ENCODE measurements around the gene IGF2BP3. TPM values are rescaled to one million over a fixed set of nuclear protein-coding genes. Genes with fewer than 3 reads are reported as not detected.

Gene IGF2BP3
- total RNA-seq, 1 experiment from 2014 or later = 75.3 TPM

DNA sequence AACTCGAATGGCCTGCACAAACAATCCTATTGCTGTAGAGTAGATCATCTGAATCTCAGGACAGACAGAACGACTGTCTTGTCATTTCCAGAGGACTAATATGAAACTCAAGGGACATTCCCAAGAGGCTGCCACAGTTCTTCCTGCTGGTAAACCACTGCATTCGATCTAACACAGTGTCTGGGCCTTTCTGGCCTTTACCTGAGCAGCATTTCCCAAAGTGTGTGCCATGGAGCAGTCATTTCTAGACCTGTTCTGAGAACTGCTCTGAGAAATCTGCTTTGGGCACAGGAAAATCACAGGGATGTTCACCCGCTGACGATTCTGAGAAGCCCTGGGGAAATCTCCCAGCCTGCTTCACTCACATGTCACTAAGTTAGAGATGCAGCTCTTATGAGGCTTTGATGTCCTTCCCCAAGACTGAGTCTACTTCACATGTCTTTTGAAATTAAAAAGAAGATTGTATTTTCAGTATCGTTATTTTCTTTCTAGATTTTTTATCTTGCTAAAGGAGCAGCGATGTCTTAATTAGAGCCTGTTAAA lies 205.3 kb downstream of the IGF2BP3 start:
- Histone ChIP-seq H3K9me3 (ENCODE audit: low read depth, low read length, poor library complexity, severe bottlenecking) (no peaks in the 10 kb centered on the region), H3K27ac (ENCODE audit: low read depth, low read length, poor library complexity, severe bottlenecking) (no peak overlapping the region), H3K36me3 (ENCODE audit: insufficient read depth, low read length, poor library complexity, severe bottlenecking) (no peaks in the 10 kb centered on the region), H3K27me3 (replicated peaks; ENCODE audit: insufficient read depth, low read depth, low read length, poor library complexity) (no peaks in the 10 kb centered on the region), H3K4me3 (ENCODE audit: low read depth, low read length, poor library complexity, severe bottlenecking) (no peak overlapping the region), H3K4me1 (ENCODE audit: insufficient read depth, low read length, poor library complexity, severe bottlenecking) (no peaks in the 10 kb centered on the region)
- intact Hi-C loops (cut with micrococcal nuclease; ENCODE audit: unreplicated experiment) = loop anchor here (5.0 kb wide), 1 partner anchor 167 kb away; no protein-coding TSS in a partner anchor
- DNase-seq (ENCODE audit: low spot score) = no peak
- no TSS peak for BruUV-seq (replicated peaks)
- TF ChIP-seq CTCF (conservative IDR thresholded peaks at IDR 0.05; ENCODE audit: low read depth, low read length) (no peak), EZH2 (IDR thresholded peaks at IDR 0.05; ENCODE audit: borderline replicate concordance, low read depth, low read length, poor library complexity, severe bottlenecking) (no peak)
- ChIA-PET CTCF (no interaction called here), POLR2A (ENCODE audit: low non-redundant PET) (no interaction called here)

- Histone ChIP-seq H3K4me3 (ENCODE audit: low read depth, low read length, poor library complexity, severe bottlenecking) (no peak overlapping the region), H3K27me3 (replicated peaks; ENCODE audit: insufficient read depth, low read depth, low read length, poor library complexity) (no peaks in the 10 kb centered on the region), H3K27ac (ENCODE audit: low read depth, low read length, poor library complexity, severe bottlenecking) (no peak overlapping the region), H3K36me3 (ENCODE audit: insufficient read depth, low read length, poor library complexity, severe bottlenecking) (no peaks in the 10 kb centered on the region), H3K4me1 (ENCODE audit: insufficient read depth, low read length, poor library complexity, severe bottlenecking) (no peaks in the 10 kb centered on the region), H3K9me3 (ENCODE audit: low read depth, low read length, poor library complexity, severe bottlenecking) (no peaks in the 10 kb centered on the region)
- intact Hi-C loops (cut with micrococcal nuclease; ENCODE audit: unreplicated experiment) = loop anchor here (5.0 kb wide), 1 partner anchor 170 kb away; no protein-coding TSS in a partner anchor
- POLR2A ChIA-PET (ENCODE audit: low non-redundant PET) = no interaction called here
- CTCF ChIA-PET = interaction anchor here (0.6 kb wide), 1 partner anchor 77 kb away, joined by 3 read pairs; no protein-coding TSS in a partner anchor
- TF ChIP-seq EZH2 (IDR thresholded peaks at IDR 0.05; ENCODE audit: borderline replicate concordance, low read depth, low read length, poor library complexity, severe bottlenecking) = no peak
- TF ChIP-seq CTCF (conservative IDR thresholded peaks at IDR 0.05; ENCODE audit: low read depth, low read length) = peak; percentile 94
- DNase-seq (ENCODE audit: low spot score) = peak; percentile 80
- BruUV-seq (replicated peaks) = no TSS peak
Observed at GRCh38 chr7:23261843-23262452, 208.3 kb downstream of the IGF2BP3 start.

DNA sequence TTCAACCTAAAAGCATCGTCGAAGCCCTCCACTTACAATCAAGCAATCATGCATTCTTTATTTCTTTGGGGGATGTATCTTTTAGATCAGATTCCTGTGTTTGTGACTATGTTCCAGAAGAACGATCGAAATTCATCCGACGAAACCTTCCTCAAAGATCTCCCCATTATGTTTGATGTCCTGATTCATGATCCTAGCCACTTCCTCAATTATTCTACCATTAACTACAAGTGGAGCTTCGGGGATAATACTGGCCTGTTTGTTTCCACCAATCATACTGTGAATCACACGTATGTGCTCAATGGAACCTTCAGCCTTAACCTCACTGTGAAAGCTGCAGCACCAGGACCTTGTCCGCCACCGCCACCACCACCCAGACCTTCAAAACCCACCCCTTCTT lies 209.9 kb downstream of the IGF2BP3 start:
- H3K4me3 ChIP-seq (ENCODE audit: low read depth, low read length, poor library complexity, severe bottlenecking) = no peak overlapping the region
- H3K27ac ChIP-seq (ENCODE audit: low read depth, low read length, poor library complexity, severe bottlenecking) = no peak overlapping the region
- intact Hi-C loops (cut with micrococcal nuclease; ENCODE audit: unreplicated experiment) = loop anchor here (5.0 kb wide), 1 partner anchor 172 kb away; no protein-coding TSS in a partner anchor
- no peaks in the 10 kb centered on the region for H3K9me3 ChIP-seq (ENCODE audit: low read depth, low read length, poor library complexity, severe bottlenecking)
- no peak for TF ChIP-seq EZH2 (IDR thresholded peaks at IDR 0.05; ENCODE audit: borderline replicate concordance, low read depth, low read length, poor library complexity, severe bottlenecking)
- TF ChIP-seq CTCF (conservative IDR thresholded peaks at IDR 0.05; ENCODE audit: low read depth, low read length) = no peak
- no peaks in the 10 kb centered on the region for H3K4me1 ChIP-seq (ENCODE audit: insufficient read depth, low read length, poor library complexity, severe bottlenecking)
- no peaks in the 10 kb centered on the region for H3K36me3 ChIP-seq (ENCODE audit: insufficient read depth, low read length, poor library complexity, severe bottlenecking)
- no TSS peak for BruUV-seq (replicated peaks)
- CTCF ChIA-PET = interaction anchor here (0.8 kb wide), 1 partner anchor 13 kb away, joined by 3 read pairs; no protein-coding TSS in a partner anchor
- H3K27me3 ChIP-seq (replicated peaks; ENCODE audit: insufficient read depth, low read depth, low read length, poor library complexity) = no peaks in the 10 kb centered on the region
- no peak for DNase-seq (ENCODE audit: low spot score)
- POLR2A ChIA-PET (ENCODE audit: low non-redundant PET) = no interaction called here

Other genes with a start within 250 kb of the IGF2BP3 start
- gene GPNMB, start 223.7 kb downstream of the IGF2BP3 start, total RNA-seq (2021) = 1.0 and 2.1 TPM in 2 replicates
- gene MALSU1, start 171.2 kb downstream of the IGF2BP3 start, total RNA-seq (2021) = 92.1 and 92.6 TPM in 2 replicates
- 114 and 116 TPM in 2 replicates for gene TRA2A, start 61.5 kb upstream of the IGF2BP3 start, total RNA-seq (2021)
- gene CCDC126, start 126.9 kb upstream of the IGF2BP3 start, total RNA-seq (2021) = 4.9 and 7.4 TPM in 2 replicates
- 8.2 and 12.0 TPM in 2 replicates for gene FAM221A, start 209.7 kb upstream of the IGF2BP3 start, total RNA-seq (2021)
- 0.34 and 0.39 TPM in 2 replicates for gene STK31, start 239.7 kb upstream of the IGF2BP3 start, total RNA-seq (2021)